ENCODE results near the gene AADACL3. TPM values are rescaled to one million over a fixed set of nuclear protein-coding genes. Genes with fewer than 3 reads are reported as not detected.

Gene AADACL3
- total RNA-seq, 1 donor from 2014 or later = not detected

- H3K27me3 Mint-ChIP-seq (ENCODE audit: low read depth) = peaks cover 28% of the 10 kb centered on the region
- H3K4me3 Mint-ChIP-seq = no peak overlapping the region
- no peaks in the 10 kb centered on the region for H3K9me3 Mint-ChIP-seq
- no peaks in the 10 kb centered on the region for H3K4me1 Mint-ChIP-seq
- DNase-seq (ENCODE audit: low read depth, low spot score) = no peak
- no peaks in the 10 kb centered on the region for H3K36me3 Mint-ChIP-seq (ENCODE audit: low read depth)
- no peak overlapping the region for H3K27ac Mint-ChIP-seq (ENCODE audit: unreplicated experiment)
- TF ChIP-seq CTCF (conservative IDR thresholded peaks at IDR 0.05) = no peak
These were observed 56.6 kb downstream of the AADACL3 start for GRCh38 chr1:12772520-12772919.

GRCh38 chr1:12773438-12773837, 57.5 kb downstream of the AADACL3 start, which contains the start of gene PRAMEF12:
PRAMEF12 (plus strand) TSS chr1:12773738; CDS start chr1:12774868, 1,130 bp downstream.
- no peak within 1 kb of the TSS for H3K4me3 Mint-ChIP-seq
- no peaks in the 10 kb centered on the region for H3K4me1 Mint-ChIP-seq
- H3K9me3 Mint-ChIP-seq = no peaks in the 10 kb centered on the region
- no peaks in the 10 kb centered on the region for H3K36me3 Mint-ChIP-seq (ENCODE audit: low read depth)
- no peak within 1 kb of the TSS for H3K27ac Mint-ChIP-seq (ENCODE audit: unreplicated experiment)
- no peak for DNase-seq (ENCODE audit: low read depth, low spot score)
- TF ChIP-seq CTCF (conservative IDR thresholded peaks at IDR 0.05) = no peak
- H3K27me3 Mint-ChIP-seq (ENCODE audit: low read depth) = peaks cover 28% of the 10 kb centered on the region

- Mint-ChIP-seq H3K27ac (ENCODE audit: unreplicated experiment) (no peak overlapping the region), H3K4me1 (no peaks in the 10 kb centered on the region), H3K9me3 (no peaks in the 10 kb centered on the region), H3K4me3 (no peak overlapping the region), H3K27me3 (ENCODE audit: low read depth) (peaks cover 27% of the 10 kb centered on the region), H3K36me3 (ENCODE audit: low read depth) (no peaks in the 10 kb centered on the region)
- no peak for DNase-seq (ENCODE audit: low read depth, low spot score)
- no peak for TF ChIP-seq CTCF (conservative IDR thresholded peaks at IDR 0.05)
These were observed 59.0 kb downstream of the AADACL3 start for GRCh38 chr1:12774801-12775345.

- TF ChIP-seq CTCF (conservative IDR thresholded peaks at IDR 0.05) = no peak
- DNase-seq (ENCODE audit: low read depth, low spot score) = no peak
- Mint-ChIP-seq H3K36me3 (ENCODE audit: low read depth) (no peaks in the 10 kb centered on the region), H3K4me1 (no peaks in the 10 kb centered on the region), H3K4me3 (no peak overlapping the region), H3K9me3 (no peaks in the 10 kb centered on the region), H3K27me3 (ENCODE audit: low read depth) (peaks cover 21% of the 10 kb centered on the region), H3K27ac (ENCODE audit: unreplicated experiment) (no peak overlapping the region)
These were observed 59.5 kb downstream of the AADACL3 start for GRCh38 chr1:12775443-12775842.

- no peaks in the 10 kb centered on the region for H3K4me1 Mint-ChIP-seq
- H3K36me3 Mint-ChIP-seq (ENCODE audit: low read depth) = no peaks in the 10 kb centered on the region
- no peak for DNase-seq (ENCODE audit: low read depth, low spot score)
- TF ChIP-seq CTCF (conservative IDR thresholded peaks at IDR 0.05) = no peak
- peaks cover 11% of the 10 kb centered on the region for H3K27me3 Mint-ChIP-seq (ENCODE audit: low read depth)
- no peak overlapping the region for H3K4me3 Mint-ChIP-seq
- no peaks in the 10 kb centered on the region for H3K9me3 Mint-ChIP-seq
- no peak overlapping the region for H3K27ac Mint-ChIP-seq (ENCODE audit: unreplicated experiment)
These were observed 61.1 kb downstream of the AADACL3 start for GRCh38 chr1:12776801-12777557.

Other genes with a start within 250 kb of the AADACL3 start
- 0.91 and 1.8 TPM in 2 replicates for gene DHRS3, start 97.9 kb upstream of the AADACL3 start, total RNA-seq
- gene AADACL4, start 72.0 kb upstream of the AADACL3 start, total RNA-seq = not detected in 2 replicates
- not detected in 2 replicates for gene CFAP107, start 30.1 kb downstream of the AADACL3 start, total RNA-seq
- gene PRAMEF12, start 57.6 kb downstream of the AADACL3 start, total RNA-seq = not detected in 2 replicates
- gene PRAMEF1, start 75.3 kb downstream of the AADACL3 start, total RNA-seq = not detected in 2 replicates
- gene PRAMEF11, start 115.3 kb downstream of the AADACL3 start, total RNA-seq = not detected in 2 replicates
- not detected in 2 replicates for gene HNRNPCL1, start 132.6 kb downstream of the AADACL3 start, total RNA-seq
- gene PRAMEF2, start 141.0 kb downstream of the AADACL3 start, total RNA-seq = not detected in 2 replicates
- not detected in 2 replicates for gene PRAMEF4, start 170.1 kb downstream of the AADACL3 start, total RNA-seq
- gene PRAMEF10, start 182.2 kb downstream of the AADACL3 start, total RNA-seq = not detected in 2 replicates
- gene PRAMEF7, start 200.5 kb downstream of the AADACL3 start, total RNA-seq = not detected in 2 replicates
- not detected in 2 replicates for gene PRAMEF6, start 231.5 kb downstream of the AADACL3 start, total RNA-seq